M059J (cell line): ENCODE measurements around the gene FYN. TPM values are rescaled to one million over a fixed set of nuclear protein-coding genes. Genes with fewer than 3 reads are reported as not detected.

ENCODE experiments used
- DNase-seq: peaks from one replicate; pipeline ENCODE4 v3.0.0-alpha.2; 2012; ENCODE audit warnings: low read depth
- total RNA-seq: library from RNA; depleted of rRNA; stranded (reverse); fragments of >200 nt; shearing (Covaris generic); gene quantifications from 2 replicates; pipeline ENCODE4 v1.2.3, GENCODE V29; 2014

Gene FYN
- total RNA-seq, 1 experiment from 2014 or later: 63.4 TPM

DNA sequence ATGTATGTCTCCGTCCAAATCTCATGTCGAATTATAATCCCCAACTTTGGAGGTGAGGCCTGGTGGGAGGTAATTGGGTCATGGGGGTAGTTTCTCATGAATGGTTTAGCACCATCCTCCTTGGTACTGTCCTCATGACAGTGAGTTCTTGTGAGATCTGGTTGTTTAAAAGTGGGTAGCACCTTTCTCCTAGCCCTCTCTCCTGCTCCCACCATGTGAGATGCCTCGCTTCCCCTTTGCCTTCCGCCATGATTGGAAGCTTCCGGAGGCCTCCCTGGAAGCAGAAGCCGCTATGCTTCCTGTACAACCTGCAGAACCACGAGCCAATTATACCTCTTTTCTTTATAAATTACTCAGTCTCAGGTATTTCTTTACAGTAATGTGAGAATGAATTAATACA, 123.1 kb downstream of the FYN start:
- DNase-seq: no peak

DNA sequence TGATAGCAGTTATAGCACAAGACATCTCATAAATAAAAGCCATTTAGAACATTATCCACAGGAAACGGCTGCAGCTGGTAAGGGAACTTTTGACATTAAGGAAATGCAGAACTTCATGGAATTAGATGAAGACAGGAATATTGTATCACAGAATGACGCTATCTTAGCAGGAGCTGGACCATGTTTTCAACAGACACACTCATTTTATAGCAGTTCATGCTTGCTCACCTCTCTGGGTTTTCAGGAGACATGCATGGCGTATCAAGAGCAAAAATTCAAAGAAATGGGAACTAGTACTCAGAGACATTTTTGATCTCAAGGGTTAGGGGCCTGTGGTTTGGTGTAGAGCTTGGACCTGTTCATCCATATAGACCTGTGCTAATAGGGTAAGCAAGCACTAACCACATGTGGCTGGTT, 125.0 kb downstream of the FYN start:
- no peak for DNase-seq

GRCh38 chr6:111747829-111748228, 125.4 kb downstream of the FYN start:
- DNase-seq: no peak

- DNase-seq: no peak
These were observed 125.9 kb downstream of the FYN start for GRCh38 chr6:111747396-111747795.

DNA sequence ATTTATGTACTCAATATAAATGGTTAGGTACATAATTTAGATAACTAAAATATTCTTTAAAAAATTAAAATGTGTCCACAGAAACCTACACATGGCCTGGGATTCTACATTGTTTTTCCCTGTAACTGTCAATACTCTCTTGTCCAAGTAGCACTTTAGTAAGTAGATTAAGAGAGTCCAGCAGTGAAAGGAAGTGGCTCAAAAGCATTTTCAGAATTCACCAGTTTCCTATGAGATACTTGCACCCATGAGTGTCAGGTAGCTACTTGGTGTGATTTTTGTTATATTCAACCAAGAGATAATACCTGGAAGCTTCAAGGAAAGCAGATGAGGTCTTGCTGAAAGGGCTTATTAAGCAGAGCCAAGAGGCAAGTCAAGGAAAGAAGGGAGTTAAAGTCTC, 126.3 kb downstream of the FYN start:
- DNase-seq: no peak

DNA sequence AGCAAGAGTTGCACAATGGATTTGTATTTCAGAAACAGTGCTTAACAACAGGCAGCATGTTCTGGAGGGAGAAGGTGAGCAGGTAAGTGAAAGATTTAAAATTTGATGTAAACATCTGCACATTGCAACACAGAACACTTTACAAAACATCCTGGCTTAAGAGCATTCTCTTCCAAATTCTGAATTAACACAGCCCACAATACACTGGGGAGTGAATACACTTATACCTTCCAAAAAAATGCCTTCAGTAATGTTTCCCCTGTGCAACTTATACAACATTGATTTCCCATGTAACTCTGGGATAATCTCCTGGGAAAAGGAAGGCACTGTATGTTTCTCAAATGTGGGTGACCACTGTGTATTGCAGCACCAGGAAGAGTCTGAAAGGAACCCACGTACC, 127.6 kb downstream of the FYN start:
- DNase-seq: no peak

- DNase-seq: no peak
These were observed 128.1 kb downstream of the FYN start for GRCh38 chr6:111745186-111745585.

DNA sequence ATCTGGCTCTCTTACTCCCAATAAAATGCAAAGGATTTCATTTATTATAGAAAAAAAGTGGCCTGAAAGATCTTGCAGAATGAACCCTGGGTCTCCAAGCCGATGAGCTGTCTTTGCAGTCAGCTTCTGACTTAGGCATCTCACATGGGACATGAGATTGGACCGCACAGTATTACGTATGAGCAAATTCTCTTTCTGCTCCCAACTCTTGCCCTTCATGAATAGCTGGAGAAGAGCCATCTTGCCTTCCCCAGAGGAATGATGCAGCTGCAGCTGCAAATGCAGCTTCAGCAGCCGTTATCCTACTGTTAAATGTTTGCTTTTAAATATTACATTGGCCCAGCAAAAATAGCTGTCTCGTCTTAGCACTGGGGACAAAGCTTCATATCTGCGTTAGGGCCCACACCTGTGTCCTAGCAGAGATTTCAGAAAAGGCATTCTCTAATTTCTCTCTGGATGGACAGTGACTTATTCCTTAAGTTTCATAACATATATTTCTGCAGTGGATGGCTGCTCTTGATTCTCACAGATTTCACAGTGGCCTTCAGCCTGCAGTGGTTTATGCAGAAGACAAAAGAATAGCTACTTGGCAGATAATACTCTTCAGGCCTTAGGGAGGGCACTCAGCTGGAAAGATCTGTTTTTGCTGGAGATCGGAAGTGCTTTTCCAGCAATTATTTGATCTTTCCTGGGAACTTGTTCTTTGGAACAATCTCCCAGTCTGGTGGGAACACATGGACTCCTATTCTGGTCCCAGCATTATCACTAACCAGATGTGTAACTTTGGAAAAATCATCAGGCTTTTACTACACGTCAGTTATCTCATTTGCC, 129.2 kb downstream of the FYN start:
- no peak for DNase-seq

DNA sequence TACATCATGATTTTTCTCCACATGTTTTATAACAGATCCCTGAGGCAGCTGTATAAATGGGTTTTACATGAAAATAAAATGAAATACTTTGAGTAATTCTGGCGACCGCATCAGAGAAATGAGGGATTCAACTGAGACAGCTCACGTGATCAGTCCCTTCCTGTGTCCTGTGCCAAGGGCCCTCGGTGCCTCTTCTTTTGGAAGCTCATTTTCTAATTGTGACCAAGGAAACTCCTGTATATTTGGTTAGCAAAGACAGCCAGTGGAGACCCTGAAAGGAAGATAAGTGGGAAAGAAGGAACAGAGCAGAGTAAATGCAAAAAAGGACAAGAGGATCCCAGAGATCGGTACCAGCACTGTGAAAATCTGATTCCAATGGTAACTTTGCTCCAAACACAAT, 129.9 kb downstream of the FYN start:
- DNase-seq: no peak

DNA sequence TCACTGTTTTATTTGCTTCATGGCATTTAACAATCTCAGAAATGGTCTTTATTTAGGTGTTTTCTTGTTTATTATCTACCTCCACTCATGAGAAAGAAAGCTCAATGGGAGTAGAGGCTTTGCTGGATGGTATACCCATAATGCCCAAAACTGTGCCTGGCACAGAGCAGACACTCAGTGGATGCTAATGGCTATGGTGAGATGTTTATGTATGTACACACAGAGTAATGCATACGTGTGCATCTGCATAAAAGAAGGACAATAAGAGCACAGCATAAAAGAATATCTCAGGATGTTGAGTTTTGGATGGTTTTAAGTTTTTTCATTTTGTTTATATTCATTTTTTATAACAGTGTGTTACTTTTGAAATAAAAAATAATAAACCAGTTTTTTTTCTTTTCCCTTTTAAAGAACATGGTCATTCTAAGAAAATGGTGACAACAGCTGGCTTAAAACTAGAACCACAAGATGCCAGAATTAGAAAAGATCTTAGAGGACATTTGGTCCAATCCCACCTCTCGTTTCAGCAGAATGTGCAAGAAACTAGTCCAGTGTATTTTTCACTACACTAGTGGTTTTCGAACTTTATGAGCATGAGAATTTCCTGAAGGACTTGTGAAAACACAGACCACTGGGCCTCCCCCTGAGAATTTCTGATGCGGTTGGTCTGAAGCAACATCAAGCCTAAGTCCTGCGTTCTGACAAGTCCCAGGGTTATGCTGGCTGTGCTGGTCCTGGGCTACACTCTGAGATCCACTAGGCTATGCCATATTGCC, 131.9 kb downstream of the FYN start:
- DNase-seq: no peak

DNA sequence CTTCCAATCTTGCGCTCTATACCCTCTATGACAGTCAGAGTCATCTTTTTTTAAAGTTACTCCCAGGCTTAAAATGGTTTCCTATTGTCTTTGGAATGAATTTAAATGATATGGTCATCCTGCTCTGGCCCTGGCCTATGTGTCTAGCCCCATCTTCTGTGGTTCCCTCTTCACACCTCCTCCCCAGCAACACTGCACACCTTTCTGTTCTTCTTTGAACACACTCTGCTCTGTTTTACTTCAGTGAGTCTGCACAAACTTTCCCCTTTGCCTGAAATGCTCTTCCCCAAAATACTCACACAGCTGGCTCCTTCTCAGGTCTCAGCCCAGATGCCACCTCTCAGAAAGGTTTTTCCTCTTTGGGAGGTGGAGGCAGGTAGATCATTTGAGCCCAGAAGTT, 132.7 kb downstream of the FYN start:
- DNase-seq: no peak

DNA sequence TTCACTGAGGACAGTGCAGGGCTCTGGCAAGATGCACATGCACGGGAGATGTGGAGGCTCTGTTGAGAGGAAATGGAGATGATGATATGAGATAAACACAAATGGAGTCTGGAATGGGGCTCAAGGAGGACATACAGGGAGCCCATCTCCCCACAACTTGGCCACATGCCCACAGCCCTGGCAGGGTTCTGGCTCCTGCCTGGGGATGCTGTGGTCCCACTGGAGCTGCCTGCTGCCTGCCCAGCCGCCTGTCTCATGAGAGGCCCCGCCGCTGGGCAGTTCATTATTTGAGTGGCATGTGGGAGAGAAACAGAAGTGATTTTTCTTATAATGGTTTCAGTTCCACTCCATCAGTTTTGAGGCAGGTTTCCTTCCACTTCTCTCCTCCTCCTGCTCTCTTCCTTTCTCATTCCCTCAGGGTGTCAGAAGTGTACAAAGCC, 134.0 kb downstream of the FYN start:
- DNase-seq: no peak

- no peak for DNase-seq
These were observed 134.6 kb downstream of the FYN start for GRCh38 chr6:111738631-111739030.

DNA sequence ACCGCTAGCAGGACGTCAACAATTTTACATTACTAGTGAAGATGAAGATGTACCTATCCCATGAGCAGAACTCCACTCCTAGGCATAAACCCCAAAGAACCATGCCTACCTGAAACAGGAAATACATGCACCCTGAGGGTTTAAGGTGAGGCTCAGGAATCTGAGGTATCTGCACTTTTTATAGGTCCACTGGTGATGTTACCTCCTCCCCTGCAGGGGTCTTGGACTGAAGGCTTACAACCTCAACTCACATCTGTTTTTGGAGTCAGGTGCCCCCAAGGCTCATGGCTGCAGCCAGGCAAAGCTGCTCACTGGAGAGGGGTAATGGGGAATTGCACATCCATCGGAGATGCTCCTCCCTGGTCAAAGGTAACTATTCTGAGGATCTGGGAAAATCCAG, 135.1 kb downstream of the FYN start:
- DNase-seq: no peak

GRCh38 chr6:111737065-111737521, 136.2 kb downstream of the FYN start:
- DNase-seq: peak; percentile 94

- DNase-seq: no peak
These were observed 137.1 kb downstream of the FYN start for GRCh38 chr6:111736005-111736608.

- no peak for DNase-seq
These were observed 138.9 kb downstream of the FYN start for GRCh38 chr6:111734068-111735061.

DNA sequence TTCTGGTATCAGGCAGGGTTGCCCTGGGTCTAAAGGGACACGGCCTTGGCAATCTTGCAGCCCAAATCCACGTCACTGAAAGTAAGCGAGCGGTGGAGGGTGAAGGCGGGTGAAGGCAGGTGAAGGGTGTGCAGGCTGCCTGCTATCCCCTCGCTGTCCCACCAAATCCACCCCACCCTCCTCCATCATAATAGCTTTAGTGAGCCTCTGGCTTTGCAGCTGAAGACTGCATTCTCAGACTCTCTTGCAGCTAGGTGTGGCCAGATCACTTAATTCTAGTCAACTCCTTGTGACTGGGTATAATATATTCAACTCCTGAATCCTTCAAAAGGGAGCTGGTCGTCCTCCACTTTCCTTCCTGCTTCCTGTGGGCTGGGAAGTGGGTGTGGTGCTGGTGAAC, 140.9 kb downstream of the FYN start:
- DNase-seq: no peak

- DNase-seq: no peak
These were observed 141.6 kb downstream of the FYN start for GRCh38 chr6:111731456-111732195.

- no peak for DNase-seq
These were observed 142.4 kb downstream of the FYN start for GRCh38 chr6:111730864-111731263.

GRCh38 chr6:111727802-111728201, 145.4 kb downstream of the FYN start:
- peak; percentile 79 for DNase-seq
